Measurements from ENCODE around the gene CD99L2.
A peak's percentile ranks its signal among the peaks of the same experiment; 100 is the strongest.

CD99L2 gene

DNA sequence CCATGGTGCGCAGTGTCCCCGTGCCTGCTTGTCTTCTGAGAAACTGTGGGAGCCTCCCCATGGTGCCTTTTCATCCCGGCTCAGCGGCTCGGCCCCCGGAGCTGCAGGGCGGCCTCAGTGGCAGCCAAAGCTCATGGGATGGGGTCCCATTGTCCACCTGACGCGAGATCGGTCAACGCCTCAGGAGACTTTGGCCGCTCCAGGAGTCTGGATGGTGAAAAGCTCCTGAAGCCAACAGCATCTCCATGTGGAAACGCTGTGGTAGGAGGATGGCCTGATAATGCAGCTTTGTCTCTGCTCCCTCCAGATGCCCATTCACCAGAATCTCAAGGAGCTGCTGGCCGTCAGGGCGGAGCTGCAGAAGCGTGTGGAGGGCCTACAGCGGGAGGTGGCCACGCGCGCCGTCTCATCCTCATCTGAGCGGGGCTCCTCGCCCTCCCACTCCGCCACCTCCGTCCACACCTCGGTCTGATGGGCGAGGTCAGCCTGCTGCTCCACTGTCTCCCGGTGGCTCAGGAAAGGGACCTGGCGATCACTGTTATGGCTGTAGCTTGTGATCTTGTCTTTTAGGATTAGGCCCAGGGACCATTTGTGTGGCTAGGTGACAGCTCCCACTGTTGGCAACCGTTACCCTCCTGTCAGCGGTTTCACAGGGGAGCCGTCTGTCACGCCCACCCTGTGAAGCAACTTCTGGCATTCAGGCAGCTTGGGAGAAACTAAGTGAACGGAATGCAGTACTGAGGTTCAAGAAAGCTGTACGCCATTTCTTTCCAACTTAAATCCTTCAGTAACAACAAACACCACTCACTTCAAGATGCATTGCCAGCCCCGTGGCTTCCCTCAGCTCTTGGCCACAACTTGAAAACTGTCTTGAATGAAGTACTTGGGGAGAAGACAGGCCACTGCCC lies 136.0 kb downstream of the CD99L2 start:
- no peak for DNase-seq (ENCODE audit: low read depth in 2 of 2)

DNA sequence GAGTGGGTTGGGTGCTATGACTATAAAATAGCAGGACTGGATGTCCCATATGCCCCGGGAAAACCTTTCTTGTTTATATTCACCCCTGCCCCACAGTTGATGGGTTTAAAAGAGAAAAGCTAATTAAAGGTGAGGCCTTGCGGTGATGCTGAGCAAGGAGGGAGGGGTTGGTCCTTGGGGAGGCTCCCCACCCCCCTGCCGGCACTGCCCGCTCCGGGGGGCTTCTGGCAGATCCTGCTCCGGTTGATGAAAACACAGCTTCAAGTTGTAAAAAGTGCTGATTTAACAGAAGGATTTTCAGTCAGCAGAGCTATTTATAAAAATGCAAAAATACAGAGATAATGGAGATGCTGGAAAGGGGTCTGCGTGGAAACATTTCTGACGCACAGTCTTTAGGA lies 136.7 kb downstream of the CD99L2 start:
- DNase-seq (ENCODE audit: low read depth in 2 of 2) = no peak

DNA sequence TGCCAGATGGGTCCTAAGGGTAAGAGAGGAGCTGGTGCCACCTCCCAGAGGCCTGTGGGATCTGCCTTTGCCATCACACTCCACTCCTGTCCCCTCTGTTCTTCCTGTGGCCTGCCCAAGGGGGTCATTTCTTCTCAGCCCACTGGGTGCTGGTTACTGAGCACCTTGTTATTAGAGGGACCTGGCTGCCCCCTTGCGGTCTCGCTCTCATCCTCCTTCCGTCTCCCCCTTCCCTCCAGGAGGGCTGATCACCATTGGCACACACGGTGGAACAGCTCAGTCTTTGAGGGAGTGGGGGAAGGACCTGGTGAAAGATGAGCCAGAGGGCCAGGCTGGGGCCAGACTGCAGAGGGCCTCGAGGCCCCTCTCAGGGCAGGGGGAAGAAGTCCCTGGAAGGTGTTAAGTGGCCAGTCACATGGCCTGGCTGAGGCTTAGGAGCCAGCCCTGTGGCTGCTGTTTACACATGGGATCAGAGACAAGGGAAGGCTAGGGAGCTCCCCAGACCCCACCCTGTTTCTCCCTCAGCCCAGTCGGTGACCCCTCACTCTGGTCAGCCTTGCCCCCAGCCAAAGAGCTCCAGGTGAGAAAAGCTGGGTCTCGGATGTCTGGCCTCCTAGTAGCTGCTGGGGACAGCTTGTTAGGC lies 137.2 kb downstream of the CD99L2 start:
- DNase-seq (ENCODE audit: low read depth in 2 of 2) = no peak

DNA sequence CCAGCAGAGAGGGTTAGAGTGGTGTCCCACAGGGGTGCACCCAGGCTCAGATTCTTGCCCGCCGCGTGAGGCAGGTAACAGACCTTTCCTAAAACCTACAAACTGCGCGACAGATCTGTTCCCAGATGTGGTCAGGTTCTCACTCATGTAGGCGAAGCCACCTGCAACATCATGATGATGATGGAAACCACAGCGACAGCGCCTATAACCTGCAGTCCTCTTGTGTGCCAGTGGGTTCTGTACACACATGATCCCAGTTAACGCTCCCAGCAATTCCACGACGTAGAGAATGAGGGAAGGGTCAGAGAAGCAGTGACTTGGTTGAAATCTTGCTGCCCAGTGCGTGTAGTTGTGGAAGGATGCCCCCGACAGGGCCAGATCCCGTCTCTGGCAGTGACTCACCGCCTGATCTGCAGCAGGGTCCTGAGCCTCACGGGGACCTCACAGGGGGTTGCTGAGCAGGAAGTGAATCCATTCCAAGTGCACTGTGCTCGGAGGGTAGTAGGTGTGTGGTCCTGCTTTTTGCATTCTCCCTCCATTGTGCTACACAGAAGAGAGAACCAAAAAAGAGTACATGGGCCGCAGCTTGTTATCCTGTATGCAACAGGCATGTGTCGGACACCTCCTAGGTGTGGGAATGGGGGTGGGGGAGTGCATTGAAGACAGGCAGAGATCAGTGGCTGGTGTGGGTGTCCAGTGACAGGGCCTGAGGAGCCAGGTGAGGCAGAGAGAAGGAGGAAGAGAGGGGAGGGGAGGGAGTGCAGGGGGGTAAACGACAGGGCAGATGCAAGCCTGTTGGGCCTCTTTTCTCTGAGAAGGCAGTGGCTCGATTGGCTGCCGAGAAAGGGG lies 138.7 kb downstream of the CD99L2 start:
- no peak for DNase-seq (ENCODE audit: low read depth in 2 of 2)

DNA sequence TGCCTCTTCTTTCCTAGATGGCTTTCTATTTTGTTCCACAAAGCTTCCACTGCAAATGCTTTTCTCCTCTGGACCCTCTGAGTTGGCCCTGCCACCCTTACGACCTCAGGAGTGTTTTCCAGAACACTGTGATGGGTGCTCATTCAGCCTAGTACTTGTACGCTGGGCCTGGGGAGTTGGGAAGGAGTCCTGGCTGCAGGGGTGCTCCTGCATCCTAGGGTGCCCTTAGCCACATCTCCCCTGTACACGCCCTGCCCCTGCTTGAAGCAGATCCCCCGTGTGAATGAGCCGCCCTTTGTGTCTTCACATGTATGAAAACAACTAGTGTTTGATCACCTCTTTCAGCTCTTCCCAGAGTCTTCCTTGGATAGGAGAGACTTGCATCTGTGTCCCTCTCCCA lies 141.1 kb downstream of the CD99L2 start:
- no peak for DNase-seq (ENCODE audit: low read depth in 2 of 2)

DNA sequence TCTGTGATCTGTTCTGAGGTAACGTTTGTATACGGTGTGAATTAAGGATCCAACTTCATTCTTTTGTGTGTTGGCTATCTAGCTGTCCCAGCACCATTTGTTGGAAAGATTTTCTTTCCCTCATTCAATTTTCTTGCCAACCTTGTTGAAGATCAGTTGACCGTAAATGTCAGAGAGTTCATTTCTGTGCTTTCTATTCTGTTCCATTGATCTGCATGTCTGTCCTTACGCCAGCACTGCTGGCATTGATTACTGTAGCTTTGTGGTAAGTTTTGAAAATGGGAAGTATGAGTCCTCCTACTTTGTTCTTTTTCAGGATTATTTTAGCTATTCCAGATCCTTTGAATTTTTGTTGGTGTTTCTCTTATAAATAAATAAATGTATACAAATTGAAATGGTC lies 144.5 kb downstream of the CD99L2 start:
- DNase-seq (ENCODE audit: low read depth in 2 of 2) = no peak

DNA sequence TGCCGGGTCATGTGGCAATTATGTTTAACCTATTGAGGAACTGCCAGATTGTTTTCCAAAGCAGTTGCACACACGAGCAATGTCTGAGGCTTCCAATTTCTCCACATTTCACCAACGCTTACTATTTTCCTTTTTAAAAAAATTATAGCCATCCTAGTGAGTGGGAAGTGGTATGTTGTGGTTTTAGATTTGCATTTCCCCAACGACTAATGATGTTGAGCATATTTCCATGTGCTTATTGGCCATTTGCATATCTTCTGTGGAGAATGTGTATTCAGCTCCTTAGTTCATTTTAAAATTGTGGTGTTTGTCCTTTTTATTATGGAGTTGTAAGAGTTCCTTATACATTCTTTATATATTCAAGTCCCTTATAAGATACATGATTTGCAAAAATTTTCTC lies 145.1 kb downstream of the CD99L2 start:
- no peak for DNase-seq (ENCODE audit: low read depth in 2 of 2)

DNA sequence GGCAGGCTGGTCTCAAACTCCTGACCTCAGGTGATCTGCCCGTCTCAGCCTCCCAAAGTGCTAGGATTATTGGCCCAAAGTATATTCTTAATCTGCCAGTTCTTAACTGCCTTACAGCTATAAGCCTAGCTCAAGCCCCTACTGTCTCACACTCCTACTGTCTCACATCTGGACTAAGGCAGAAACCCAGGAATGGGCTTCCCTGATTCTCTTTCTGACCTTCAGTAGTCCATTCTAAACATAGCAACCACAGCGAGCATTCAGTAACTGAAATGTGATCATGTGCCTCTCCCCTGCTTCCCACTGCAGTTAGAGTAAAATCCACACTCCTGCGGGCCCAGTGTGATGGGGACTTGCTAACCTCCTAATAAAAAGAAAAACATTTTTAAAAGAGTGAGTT lies 146.3 kb downstream of the CD99L2 start:
- no peak for DNase-seq (ENCODE audit: low read depth in 2 of 2)

DNA sequence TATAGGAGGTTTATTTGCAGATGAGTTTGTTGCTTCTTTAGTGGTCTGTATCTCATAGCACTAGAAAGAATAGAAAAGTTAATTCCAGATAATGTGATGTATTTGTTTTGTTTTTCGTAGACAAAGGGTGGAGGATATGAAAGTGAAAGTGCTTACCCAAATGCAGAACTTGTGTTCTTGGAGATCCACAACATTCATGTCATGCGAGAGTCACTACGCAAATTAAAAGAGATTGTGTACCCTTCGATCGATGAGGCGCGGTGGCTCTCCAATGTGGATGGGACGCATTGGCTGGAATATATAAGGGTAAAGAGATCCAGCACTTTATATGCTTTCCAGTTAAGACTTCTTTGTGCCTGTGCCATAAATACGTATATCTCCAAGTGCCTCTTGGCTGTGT lies 162.0 kb downstream of the CD99L2 start:
- no peak for DNase-seq (ENCODE audit: low read depth in 2 of 2)

DNA sequence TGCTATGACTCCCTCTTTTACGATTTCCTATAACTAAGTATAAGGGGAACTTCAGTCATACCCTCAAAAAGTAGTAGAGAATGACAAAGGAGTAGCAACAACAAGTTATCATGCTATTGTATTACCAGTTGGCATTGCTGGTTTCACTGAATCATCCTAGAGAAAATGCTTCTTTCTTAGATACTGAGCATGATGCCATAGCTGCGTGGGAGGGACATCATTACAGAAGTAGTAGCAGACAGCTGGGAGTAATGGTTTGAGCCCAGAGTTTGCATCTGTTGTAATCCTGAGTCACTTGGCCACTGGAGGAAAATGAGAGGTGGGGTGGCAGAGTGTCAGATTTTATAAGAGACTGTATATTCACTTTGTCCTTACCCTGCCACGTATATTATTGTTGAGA lies 166.7 kb downstream of the CD99L2 start:
- peak; percentile 52 to 59 for DNase-seq (ENCODE audit: low read depth in 2 of 2)

DNA sequence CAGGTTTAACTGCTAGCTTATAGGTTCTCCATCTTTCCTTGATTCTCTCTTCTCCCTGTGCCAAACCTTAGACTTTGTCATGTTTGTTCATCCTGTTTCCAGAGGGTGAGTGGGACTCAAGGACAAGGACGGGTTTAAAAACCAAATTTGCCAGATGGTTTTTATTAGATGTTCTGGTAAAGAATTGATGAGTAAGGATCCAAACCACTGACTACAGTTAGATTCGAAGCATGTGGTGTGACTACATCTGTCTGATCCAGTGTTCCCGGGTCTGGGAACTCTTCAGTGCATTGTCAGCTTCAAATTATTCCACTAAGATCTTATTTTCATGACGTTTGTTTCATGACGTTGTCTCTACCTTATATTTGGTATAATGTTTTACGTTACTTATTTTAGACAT lies 167.7 kb downstream of the CD99L2 start:
- DNase-seq (ENCODE audit: low read depth in 2 of 2) = peak; percentile 42 to 49

DNA sequence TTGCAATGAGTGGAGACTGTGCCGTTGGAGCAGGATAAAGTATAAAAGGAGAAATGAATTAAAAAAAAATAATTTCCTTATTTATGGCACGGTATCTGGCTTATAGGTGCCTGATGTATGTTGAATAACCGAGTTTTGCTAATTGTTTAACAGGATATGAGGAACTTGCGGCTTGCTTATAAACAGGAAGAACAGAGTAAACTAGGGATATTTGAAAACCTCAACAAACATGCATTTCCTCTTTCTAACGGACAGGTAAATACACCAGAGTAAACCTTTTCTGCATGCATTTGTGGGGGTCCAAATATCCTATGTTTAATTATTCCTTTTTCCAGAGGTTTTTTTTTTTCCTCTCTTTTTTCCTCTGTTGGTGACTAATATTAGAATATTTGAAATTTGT lies 168.5 kb downstream of the CD99L2 start:
- no peak for DNase-seq (ENCODE audit: low read depth in 2 of 2)

DNA sequence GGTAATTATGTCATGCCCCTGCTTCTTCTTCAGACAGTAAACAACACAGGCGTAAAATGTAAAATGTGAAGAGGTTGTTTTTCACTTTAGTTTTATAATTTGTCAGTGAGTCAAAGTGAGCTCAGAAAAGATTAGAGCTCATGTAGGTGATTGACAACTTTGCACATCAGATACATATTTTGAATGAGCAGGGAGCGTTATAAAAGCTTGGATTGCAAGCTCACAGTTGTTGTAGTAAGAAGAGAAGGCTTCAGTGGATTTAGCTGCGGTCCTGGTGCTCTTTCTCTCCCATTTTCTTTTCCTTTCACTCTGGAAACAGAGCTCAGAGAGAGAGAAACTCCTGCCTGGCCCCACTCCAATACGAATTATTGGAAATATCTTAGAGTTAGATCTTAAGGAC lies 178.8 kb downstream of the CD99L2 start:
- DNase-seq (ENCODE audit: low read depth in 2 of 2) = no peak

All from fibroblast of skin of left biceps (primary cell).